ENCODE measurements around the gene TNFSF8. TPM values are rescaled to one million over a fixed set of nuclear protein-coding genes. Genes with fewer than 3 reads are reported as not detected.

TNFSF8 gene
- total and polyA plus RNA-seq, 2 experiments from 2014 or later: not detected

DNA sequence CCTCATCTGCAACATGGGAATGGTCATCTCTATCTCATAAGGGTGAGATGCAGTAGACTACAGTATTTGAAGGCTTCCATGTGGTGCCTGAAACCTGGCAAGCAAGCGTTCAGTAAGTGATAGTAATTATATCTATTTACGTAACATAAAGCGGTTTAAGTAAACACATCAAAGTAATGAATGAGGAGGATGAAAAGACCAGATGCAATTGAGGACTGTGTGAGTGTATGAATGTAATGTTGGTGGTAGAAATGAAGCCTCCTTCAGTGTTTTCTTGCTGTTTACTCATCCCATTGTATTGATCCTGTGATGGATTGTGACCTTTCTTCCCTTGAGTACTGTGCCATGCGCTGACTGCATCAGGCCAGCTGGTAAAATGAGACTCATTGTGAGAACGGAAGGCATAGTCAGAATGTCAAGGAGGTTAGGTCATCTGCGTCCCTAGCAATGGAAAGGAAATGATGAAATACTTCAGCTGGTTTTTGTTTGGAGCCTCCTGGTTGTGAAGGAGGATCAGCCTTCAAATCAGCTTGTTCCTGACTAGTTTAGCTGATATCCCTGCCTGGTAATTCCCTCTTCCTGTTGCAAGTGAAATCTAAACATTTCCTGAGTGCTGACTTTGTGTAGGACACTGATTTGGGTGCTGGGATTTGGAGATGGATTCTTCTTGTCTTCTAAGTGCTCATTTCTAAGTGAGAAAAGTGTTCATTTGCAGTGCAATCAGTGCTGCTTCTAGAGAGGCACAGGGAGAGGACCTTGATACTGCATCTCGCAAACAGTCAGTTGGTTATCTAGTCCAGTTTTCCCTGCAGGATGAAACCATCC is 35.6 kb downstream of the TNFSF8 start:
- no peaks in the 10 kb centered on the region for H3K9me3 ChIP-seq (ENCODE audit: low read depth)
- H3K4me3 ChIP-seq: no peak overlapping the region
- no peak overlapping the region for H3K27ac ChIP-seq
- peak in 1 of 2 donors; percentile 95 for DNase-seq (ENCODE audit: low read depth in 1 of 2, low spot score in 1 of 2)
- TF ChIP-seq, protein P1, sequence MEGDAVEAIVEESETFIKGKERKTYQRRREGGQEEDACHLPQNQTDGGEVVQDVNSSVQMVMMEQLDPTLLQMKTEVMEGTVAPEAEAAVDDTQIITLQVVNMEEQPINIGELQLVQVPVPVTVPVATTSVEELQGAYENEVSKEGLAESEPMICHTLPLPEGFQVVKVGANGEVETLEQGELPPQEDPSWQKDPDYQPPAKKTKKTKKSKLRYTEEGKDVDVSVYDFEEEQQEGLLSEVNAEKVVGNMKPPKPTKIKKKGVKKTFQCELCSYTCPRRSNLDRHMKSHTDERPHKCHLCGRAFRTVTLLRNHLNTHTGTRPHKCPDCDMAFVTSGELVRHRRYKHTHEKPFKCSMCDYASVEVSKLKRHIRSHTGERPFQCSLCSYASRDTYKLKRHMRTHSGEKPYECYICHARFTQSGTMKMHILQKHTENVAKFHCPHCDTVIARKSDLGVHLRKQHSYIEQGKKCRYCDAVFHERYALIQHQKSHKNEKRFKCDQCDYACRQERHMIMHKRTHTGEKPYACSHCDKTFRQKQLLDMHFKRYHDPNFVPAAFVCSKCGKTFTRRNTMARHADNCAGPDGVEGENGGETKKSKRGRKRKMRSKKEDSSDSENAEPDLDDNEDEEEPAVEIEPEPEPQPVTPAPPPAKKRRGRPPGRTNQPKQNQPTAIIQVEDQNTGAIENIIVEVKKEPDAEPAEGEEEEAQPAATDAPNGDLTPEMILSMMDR (IDR thresholded peaks at IDR 0.05; ENCODE audit: low read depth, low read length): no peak
- no peaks in the 10 kb centered on the region for H3K36me3 ChIP-seq
- no peaks in the 10 kb centered on the region for H3K4me1 ChIP-seq (ENCODE audit: low read depth)
- H3K27me3 ChIP-seq: peaks cover 5% of the 10 kb centered on the region

DNA sequence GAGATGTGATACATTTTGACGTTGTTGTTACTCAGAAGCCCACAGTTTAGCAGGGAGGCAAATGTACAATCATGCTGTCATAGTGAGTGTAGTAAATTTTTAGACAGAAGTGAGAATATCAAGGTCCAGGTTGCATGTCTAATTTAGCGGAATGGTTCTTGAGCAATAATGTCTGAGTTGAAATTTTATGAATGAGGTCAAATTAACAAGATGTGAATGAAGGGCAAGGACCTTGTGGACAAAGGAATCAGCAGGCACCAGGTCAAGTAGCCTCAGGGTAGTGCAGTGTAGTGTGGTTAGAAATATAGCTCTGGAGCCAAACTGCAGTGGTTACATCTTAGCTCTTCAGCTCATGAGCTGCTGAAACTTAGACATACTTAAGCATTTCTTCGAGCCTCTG is 36.2 kb downstream of the TNFSF8 start:
- H3K4me1 ChIP-seq (ENCODE audit: low read depth): no peaks in the 10 kb centered on the region
- H3K36me3 ChIP-seq: no peaks in the 10 kb centered on the region
- H3K9me3 ChIP-seq (ENCODE audit: low read depth): no peaks in the 10 kb centered on the region
- no peak overlapping the region for H3K4me3 ChIP-seq
- DNase-seq (ENCODE audit: low read depth in 1 of 2, low spot score in 1 of 2): peak in 1 of 2 donors; percentile 21
- H3K27ac ChIP-seq: no peak overlapping the region
- TF ChIP-seq, protein P1 (IDR thresholded peaks at IDR 0.05; ENCODE audit: low read depth, low read length): no peak
- no peaks in the 10 kb centered on the region for H3K27me3 ChIP-seq

DNA sequence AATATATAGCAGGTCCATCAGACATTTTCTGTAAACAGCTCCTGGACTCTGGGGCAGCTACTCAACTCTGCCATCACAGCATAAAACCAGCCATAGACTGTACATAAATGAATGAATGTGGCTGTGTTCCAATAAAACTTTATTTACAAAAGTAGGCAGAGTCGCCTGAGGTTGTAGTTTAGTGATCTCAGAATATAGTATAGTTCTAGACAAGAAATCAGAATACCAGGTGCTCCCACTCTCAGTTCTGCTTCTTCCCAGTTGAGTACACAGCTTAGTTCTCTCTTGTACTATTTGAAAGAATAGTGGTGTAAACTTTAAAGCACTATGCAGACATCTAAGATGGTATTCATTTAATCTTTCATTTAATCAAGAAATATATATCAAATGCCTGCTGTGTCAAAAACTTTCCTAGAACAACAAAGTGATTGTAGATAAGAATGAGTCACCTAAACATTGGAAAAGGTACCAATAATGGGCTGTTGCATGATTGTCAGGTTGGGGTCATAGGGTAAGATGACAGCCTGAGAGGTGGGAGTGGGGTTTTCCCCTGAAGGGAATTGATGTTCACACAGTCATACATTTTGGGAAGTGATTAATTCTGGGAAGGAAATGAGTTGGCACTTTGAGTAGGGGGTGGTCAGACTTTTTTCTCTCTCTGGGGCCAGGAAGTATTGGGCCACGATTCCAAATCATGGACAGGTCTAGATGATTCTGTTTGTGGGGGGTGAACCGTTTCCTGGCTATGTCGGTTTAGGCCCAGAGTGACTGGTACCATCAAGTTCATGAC is 37.0 kb downstream of the TNFSF8 start:
- Histone ChIP-seq H3K9me3 (ENCODE audit: low read depth) (no peaks in the 10 kb centered on the region), H3K27me3 (no peaks in the 10 kb centered on the region), H3K4me3 (no peak overlapping the region), H3K4me1 (ENCODE audit: low read depth) (no peaks in the 10 kb centered on the region), H3K27ac (no peak overlapping the region), H3K36me3 (no peaks in the 10 kb centered on the region)
- TF ChIP-seq, protein P1 (IDR thresholded peaks at IDR 0.05; ENCODE audit: low read depth, low read length): no peak
- DNase-seq (ENCODE audit: low read depth in 1 of 2, low spot score in 1 of 2): no peak

DNA sequence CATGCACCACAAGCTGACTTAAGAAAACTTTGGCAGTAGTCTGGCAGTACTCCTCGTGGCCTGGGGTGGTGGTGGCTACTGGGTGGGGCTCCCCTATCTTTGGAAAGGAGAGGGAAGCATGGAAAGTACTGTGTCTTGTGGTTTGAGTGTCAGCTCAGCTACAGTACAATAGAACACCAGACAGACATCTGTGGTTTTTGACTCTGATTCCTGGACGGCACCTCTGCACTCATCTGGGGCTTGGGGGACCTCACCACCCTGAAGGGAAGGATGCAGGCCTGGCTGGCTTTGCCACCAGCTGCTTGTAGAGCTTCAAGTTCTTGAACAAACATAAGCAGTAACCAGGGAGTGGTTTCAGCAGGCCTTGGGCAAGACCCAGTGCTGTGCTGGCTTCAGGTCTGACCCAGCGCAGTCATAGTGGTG is 40.6 kb downstream of the TNFSF8 start:
- TF ChIP-seq, protein P1 (IDR thresholded peaks at IDR 0.05; ENCODE audit: low read depth, low read length): no peak
- no peak overlapping the region for H3K4me3 ChIP-seq
- DNase-seq (ENCODE audit: low read depth in 1 of 2, low spot score in 1 of 2): no peak

DNA sequence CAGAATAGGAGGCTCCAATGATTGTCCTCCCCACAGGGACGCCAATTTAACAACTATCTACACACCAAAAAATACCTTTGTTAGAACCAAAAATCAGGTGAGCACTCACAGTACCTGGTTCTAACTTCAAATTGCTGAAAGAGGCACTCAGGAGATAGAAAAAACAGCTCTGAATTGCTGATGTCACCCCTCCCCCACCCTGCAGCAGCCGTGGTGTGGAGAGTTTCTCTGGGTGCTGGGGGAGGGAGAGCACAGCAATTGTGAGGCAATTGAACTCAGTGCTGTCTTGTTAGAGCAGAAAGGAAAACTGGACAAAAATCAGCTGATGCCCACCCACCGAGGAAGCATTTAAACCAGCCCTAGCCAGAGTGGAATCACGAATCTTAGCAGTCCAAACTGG is 41.8 kb downstream of the TNFSF8 start:
- no peak for DNase-seq (ENCODE audit: low read depth in 1 of 2, low spot score in 1 of 2)
- Histone ChIP-seq H3K36me3 (no peaks in the 10 kb centered on the region), H3K27ac (no peak overlapping the region), H3K27me3 (no peaks in the 10 kb centered on the region), H3K4me3 (no peak overlapping the region), H3K4me1 (ENCODE audit: low read depth) (no peaks in the 10 kb centered on the region), H3K9me3 (ENCODE audit: low read depth) (no peaks in the 10 kb centered on the region)
- TF ChIP-seq, protein P1 (IDR thresholded peaks at IDR 0.05; ENCODE audit: low read depth, low read length): no peak

More for the DNA sequence above, 40.6 kb downstream of the TNFSF8 start:
- Histone ChIP-seq H3K4me1 (ENCODE audit: low read depth) (no peaks in the 10 kb centered on the region), H3K9me3 (ENCODE audit: low read depth) (no peaks in the 10 kb centered on the region), H3K36me3 (no peaks in the 10 kb centered on the region), H3K27me3 (no peaks in the 10 kb centered on the region), H3K27ac (no peak overlapping the region)
